Uterus (tissue), 4 donors: Measurements from ENCODE around the gene SYT14. TPM values are rescaled to one million over a fixed set of nuclear protein-coding genes. Genes with fewer than 3 reads are reported as not detected.

ENCODE experiments used
- DNase-seq, 2 donors: peaks; one replicate each; pipeline ENCODE4 v3.0.0-alpha.2; 2019 to 2020
- H3K27ac ChIP-seq, 2 donors: fragments of 200-600 bp; sonication (generic); 1 replicate in 1 of 2; 2 replicates in 1 of 2; pipeline ENCODE4 v1.5.1; 2016 to 2018
- H3K27me3 ChIP-seq, 2 donors: fragments of 200-600 bp; sonication (generic); one replicate each; pipeline ENCODE4 v1.5.1; 2018 to 2019; ENCODE audit warnings: control low read depth in 1 of 2
- H3K36me3 ChIP-seq, 2 donors: fragments of 200-600 bp; sonication (generic); one replicate each; pipeline ENCODE4 v1.5.1; 2019; ENCODE audit warnings: control low read depth in 1 of 2
- H3K4me1 ChIP-seq, 2 donors: fragments of 200-600 bp; sonication (generic); one replicate each; pipeline ENCODE4 v1.5.1; 2018 to 2019; ENCODE audit warnings: control low read depth in 1 of 2
- H3K4me3 ChIP-seq, 2 donors: fragments of 200-600 bp; sonication (generic); 1 replicate in 1 of 2; 2 replicates in 1 of 2; pipeline ENCODE4 v1.5.1; 2018 to 2019; ENCODE audit warnings: mild to moderate bottlenecking in 1 of 2
- H3K9me3 ChIP-seq, 2 donors: fragments of 200-600 bp; sonication (generic); one replicate each; pipeline ENCODE4 v1.5.1; 2019; ENCODE audit warnings: control low read depth in 1 of 2
- CTCF ChIP-seq, 4 experiments: fragments of 200-600 bp in 2 of 4; fragments of 450-650 bp in 2 of 4; sonication (generic) in 2 of 4; IDR thresholded peaks; one replicate each; pipeline ENCODE4 v1.5.1; 2016 to 2019; ENCODE audit warnings: antibody characterized with exemption in 4 of 4, mild to moderate bottlenecking in 2 of 4, moderate library complexity in 1 of 4
- POLR2A ChIP-seq, 2 donors: fragments of 450-650 bp; IDR thresholded peaks; one replicate each; pipeline ENCODE4 v1.6.1; 2016; ENCODE audit warnings: antibody characterized with exemption in 2 of 2, mild to moderate bottlenecking in 1 of 2, moderate library complexity in 1 of 2
- intact Hi-C: fragments of 100-400 bp; cut with DNase I; formaldehyde crosslinking; loops from one replicate; pipeline ENCODE4 v1.15.1; 2023; ENCODE audit warnings: low total_unique reads
- total RNA-seq, 4 donors: library from RNA; depleted of rRNA in 3 of 4; stranded (reverse); fragments of >200 nt in 3 of 4; gene quantifications; one replicate each; pipeline versions ENCODE4 v1.1.0 to v1.2.4, GENCODE V29; 2014 to 2023
- donor health status: DM: yes; HTN: yes; CAD: no.

Gene SYT14
- total RNA-seq, 4 donors from 2014 or later = under 0.01 to 1.0 TPM; not detected in 2

GRCh38 chr1:209924390-209924789 lies 13.6 kb upstream of the SYT14 start:
- intact Hi-C loops = no loop called here
- TF ChIP-seq POLR2A (IDR thresholded peaks at IDR 0.05) (no peak), CTCF (IDR thresholded peaks at IDR 0.05) (no peak)
- DNase-seq = no peak

GRCh38 chr1:209926045-209926444 lies 12.0 kb upstream of the SYT14 start:
- Histone ChIP-seq H3K4me3 (no peak overlapping the region), H3K36me3 (no peaks in the 10 kb centered on the region), H3K9me3 (no peaks in the 10 kb centered on the region), H3K27me3 (no peaks in the 10 kb centered on the region), H3K4me1 (no peaks in the 10 kb centered on the region), H3K27ac (no peak overlapping the region)
- DNase-seq = no peak
- TF ChIP-seq POLR2A (IDR thresholded peaks at IDR 0.05) (no peak), CTCF (IDR thresholded peaks at IDR 0.05) (no peak)
- intact Hi-C loops = no loop called here

More at GRCh38 chr1:209924390-209924789, 13.6 kb upstream of the SYT14 start:
- H3K36me3 ChIP-seq = no peaks in the 10 kb centered on the region
- H3K4me3 ChIP-seq = no peak overlapping the region
- H3K4me1 ChIP-seq = no peaks in the 10 kb centered on the region
- H3K9me3 ChIP-seq = no peaks in the 10 kb centered on the region
- no peak overlapping the region for H3K27ac ChIP-seq
- H3K27me3 ChIP-seq = no peaks in the 10 kb centered on the region

- Histone ChIP-seq H3K4me3 (no peak overlapping the region), H3K27me3 (no peaks in the 10 kb centered on the region), H3K4me1 (no peaks in the 10 kb centered on the region), H3K27ac (no peak overlapping the region), H3K9me3 (no peaks in the 10 kb centered on the region), H3K36me3 (no peaks in the 10 kb centered on the region)
- DNase-seq = no peak
- intact Hi-C loops = no loop called here
- TF ChIP-seq CTCF (IDR thresholded peaks at IDR 0.05) (no peak), POLR2A (IDR thresholded peaks at IDR 0.05) (no peak)
Observed at GRCh38 chr1:209927466-209927865, 10.6 kb upstream of the SYT14 start.

- intact Hi-C loops = no loop called here
- TF ChIP-seq CTCF (IDR thresholded peaks at IDR 0.05) = no peak
- no peak for TF ChIP-seq POLR2A (IDR thresholded peaks at IDR 0.05)
- Histone ChIP-seq H3K27ac (no peak overlapping the region), H3K9me3 (no peaks in the 10 kb centered on the region), H3K4me3 (no peak overlapping the region), H3K4me1 (no peaks in the 10 kb centered on the region), H3K27me3 (no peaks in the 10 kb centered on the region), H3K36me3 (no peaks in the 10 kb centered on the region)
- DNase-seq = no peak
Observed at GRCh38 chr1:209929751-209930150, 8.3 kb upstream of the SYT14 start.

GRCh38 chr1:209931141-209931540 lies 6.9 kb upstream of the SYT14 start:
- H3K27ac ChIP-seq = no peak overlapping the region
- intact Hi-C loops = no loop called here
- TF ChIP-seq POLR2A (IDR thresholded peaks at IDR 0.05) = no peak
- TF ChIP-seq CTCF (IDR thresholded peaks at IDR 0.05) = no peak

More at GRCh38 chr1:209931141-209931540, 6.9 kb upstream of the SYT14 start:
- H3K27me3 ChIP-seq = no peaks in the 10 kb centered on the region
- H3K36me3 ChIP-seq = no peaks in the 10 kb centered on the region
- H3K4me1 ChIP-seq = no peaks in the 10 kb centered on the region
- H3K9me3 ChIP-seq = no peaks in the 10 kb centered on the region
- no peak overlapping the region for H3K4me3 ChIP-seq
- DNase-seq = no peak
